ENCODE results near the gene SCGN.

DNA sequence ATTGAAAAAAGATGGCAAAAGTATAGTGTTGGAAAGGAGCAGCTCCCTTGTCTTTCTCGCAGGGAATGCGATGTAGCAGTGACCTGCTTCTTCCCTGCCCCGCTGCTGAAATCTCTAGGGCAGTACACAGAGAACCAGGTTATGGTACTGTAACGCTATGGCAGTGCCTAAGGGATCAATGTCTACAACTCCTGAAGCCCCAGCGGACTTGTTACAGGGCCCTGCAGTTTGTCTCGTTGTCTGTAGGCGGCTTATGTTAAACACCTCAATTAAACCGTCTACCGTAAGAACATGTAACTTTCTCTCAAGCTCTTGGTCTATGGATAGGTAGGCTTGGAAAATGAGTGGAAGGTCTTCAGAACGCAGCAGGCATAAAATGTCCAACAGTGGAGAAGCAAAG is 57.7 kb downstream of the SCGN start:
- TF ChIP-seq, protein P1, sequence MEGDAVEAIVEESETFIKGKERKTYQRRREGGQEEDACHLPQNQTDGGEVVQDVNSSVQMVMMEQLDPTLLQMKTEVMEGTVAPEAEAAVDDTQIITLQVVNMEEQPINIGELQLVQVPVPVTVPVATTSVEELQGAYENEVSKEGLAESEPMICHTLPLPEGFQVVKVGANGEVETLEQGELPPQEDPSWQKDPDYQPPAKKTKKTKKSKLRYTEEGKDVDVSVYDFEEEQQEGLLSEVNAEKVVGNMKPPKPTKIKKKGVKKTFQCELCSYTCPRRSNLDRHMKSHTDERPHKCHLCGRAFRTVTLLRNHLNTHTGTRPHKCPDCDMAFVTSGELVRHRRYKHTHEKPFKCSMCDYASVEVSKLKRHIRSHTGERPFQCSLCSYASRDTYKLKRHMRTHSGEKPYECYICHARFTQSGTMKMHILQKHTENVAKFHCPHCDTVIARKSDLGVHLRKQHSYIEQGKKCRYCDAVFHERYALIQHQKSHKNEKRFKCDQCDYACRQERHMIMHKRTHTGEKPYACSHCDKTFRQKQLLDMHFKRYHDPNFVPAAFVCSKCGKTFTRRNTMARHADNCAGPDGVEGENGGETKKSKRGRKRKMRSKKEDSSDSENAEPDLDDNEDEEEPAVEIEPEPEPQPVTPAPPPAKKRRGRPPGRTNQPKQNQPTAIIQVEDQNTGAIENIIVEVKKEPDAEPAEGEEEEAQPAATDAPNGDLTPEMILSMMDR (tag by site-specific recombination; IDR thresholded peaks at IDR 0.05), result no peak
- TF ChIP-seq ZNF214 (tag by site-specific recombination; IDR thresholded peaks at IDR 0.05; ENCODE audit: borderline replicate concordance) (no peak), ZNF48 (tag by site-specific recombination; IDR thresholded peaks at IDR 0.05) (no peak), KLF7 (tag by site-specific recombination; IDR thresholded peaks at IDR 0.05; ENCODE audit: borderline replicate concordance) (no peak)
- TF ChIP-seq, protein P2, sequence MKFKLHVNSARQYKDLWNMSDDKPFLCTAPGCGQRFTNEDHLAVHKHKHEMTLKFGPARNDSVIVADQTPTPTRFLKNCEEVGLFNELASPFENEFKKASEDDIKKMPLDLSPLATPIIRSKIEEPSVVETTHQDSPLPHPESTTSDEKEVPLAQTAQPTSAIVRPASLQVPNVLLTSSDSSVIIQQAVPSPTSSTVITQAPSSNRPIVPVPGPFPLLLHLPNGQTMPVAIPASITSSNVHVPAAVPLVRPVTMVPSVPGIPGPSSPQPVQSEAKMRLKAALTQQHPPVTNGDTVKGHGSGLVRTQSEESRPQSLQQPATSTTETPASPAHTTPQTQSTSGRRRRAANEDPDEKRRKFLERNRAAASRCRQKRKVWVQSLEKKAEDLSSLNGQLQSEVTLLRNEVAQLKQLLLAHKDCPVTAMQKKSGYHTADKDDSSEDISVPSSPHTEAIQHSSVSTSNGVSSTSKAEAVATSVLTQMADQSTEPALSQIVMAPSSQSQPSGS (tag by site-specific recombination; IDR thresholded peaks at IDR 0.05; ENCODE audit: low read depth), result no peak
- TF ChIP-seq, protein P3, sequence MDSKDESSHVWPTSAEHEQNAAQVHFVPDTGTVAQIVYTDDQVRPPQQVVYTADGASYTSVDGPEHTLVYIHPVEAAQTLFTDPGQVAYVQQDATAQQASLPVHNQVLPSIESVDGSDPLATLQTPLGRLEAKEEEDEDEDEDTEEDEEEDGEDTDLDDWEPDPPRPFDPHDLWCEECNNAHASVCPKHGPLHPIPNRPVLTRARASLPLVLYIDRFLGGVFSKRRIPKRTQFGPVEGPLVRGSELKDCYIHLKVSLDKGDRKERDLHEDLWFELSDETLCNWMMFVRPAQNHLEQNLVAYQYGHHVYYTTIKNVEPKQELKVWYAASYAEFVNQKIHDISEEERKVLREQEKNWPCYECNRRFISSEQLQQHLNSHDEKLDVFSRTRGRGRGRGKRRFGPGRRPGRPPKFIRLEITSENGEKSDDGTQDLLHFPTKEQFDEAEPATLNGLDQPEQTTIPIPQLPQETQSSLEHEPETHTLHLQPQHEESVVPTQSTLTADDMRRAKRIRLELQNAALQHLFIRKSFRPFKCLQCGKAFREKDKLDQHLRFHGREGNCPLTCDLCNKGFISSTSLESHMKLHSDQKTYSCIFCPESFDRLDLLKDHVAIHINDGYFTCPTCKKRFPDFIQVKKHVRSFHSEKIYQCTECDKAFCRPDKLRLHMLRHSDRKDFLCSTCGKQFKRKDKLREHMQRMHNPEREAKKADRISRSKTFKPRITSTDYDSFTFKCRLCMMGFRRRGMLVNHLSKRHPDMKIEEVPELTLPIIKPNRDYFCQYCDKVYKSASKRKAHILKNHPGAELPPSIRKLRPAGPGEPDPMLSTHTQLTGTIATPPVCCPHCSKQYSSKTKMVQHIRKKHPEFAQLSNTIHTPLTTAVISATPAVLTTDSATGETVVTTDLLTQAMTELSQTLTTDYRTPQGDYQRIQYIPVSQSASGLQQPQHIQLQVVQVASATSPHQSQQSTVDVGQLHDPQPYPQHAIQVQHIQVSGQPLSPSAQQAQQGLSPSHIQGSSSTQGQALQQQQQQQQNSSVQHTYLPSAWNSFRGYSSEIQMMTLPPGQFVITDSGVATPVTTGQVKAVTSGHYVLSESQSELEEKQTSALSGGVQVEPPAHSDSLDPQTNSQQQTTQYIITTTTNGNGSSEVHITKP (tag by site-specific recombination; IDR thresholded peaks at IDR 0.05), result no peak
